ENCODE results near the gene ANKRD44. TPM values are rescaled to one million over a fixed set of nuclear protein-coding genes. Genes with fewer than 3 reads are reported as not detected.

Gene ANKRD44
- total and polyA plus RNA-seq, 2 of the 8 experiments (the other 6 are each of a cell fraction or from before 2014, with no cell fraction given), result 1.2 to 1.3 TPM

GRCh38 chr2:197211881-197212342 lies 98.7 kb downstream of the ANKRD44 start (continued):
- TF ChIP-seq MAFK (IDR thresholded peaks at IDR 0.05; ENCODE audit: low read depth, low read length) (no peak), YY1 (IDR thresholded peaks at IDR 0.05; ENCODE audit: low read depth, low read length) (no peak), RAD21 (IDR thresholded peaks at IDR 0.05 in 1 of 2, conservative IDR thresholded peaks at IDR 0.05 in 1 of 2; ENCODE audit: low read depth in 2 of 2, low read length in 2 of 2) (no peak), ATF2 (IDR thresholded peaks at IDR 0.05; ENCODE audit: low read length) (no peak)

All from H1 (cell line).